ENCODE data around the gene SPATA31C2.

DNA sequence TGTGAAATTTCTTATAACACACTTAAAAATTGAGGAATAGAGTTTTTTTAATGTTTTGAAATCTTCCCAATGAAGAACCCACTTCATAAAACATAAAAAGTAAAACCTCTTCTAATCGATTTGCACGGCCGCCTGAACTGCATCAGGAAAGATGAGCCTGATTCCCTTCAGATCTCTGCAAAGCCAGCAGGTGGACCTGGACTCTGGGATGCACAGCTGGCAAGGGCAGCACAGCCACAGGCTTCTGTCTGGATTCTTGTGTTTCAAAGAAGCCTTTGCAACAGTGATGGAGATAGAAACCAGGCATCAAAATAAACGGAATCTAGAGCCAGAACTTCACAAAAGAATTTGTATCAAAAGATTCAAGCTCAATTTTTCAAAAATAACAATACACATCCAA is 36.0 kb upstream of the SPATA31C2 start:
- no peak for TF ChIP-seq EZH2 (IDR thresholded peaks at IDR 0.05; ENCODE audit: borderline replicate concordance, low read depth, low read length, severe bottlenecking)
- no peak for TF ChIP-seq POLR2AphosphoS5 (IDR thresholded peaks at IDR 0.05; ENCODE audit: insufficient read depth, low read depth, low read length)
- TF ChIP-seq, protein P1, sequence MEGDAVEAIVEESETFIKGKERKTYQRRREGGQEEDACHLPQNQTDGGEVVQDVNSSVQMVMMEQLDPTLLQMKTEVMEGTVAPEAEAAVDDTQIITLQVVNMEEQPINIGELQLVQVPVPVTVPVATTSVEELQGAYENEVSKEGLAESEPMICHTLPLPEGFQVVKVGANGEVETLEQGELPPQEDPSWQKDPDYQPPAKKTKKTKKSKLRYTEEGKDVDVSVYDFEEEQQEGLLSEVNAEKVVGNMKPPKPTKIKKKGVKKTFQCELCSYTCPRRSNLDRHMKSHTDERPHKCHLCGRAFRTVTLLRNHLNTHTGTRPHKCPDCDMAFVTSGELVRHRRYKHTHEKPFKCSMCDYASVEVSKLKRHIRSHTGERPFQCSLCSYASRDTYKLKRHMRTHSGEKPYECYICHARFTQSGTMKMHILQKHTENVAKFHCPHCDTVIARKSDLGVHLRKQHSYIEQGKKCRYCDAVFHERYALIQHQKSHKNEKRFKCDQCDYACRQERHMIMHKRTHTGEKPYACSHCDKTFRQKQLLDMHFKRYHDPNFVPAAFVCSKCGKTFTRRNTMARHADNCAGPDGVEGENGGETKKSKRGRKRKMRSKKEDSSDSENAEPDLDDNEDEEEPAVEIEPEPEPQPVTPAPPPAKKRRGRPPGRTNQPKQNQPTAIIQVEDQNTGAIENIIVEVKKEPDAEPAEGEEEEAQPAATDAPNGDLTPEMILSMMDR (IDR thresholded peaks at IDR 0.05; ENCODE audit: extremely low read depth in 1 of 2, insufficient read depth in 1 of 2, low read depth in 1 of 2, low read length in 2 of 2), result no peak
- TF ChIP-seq POLR2A (IDR thresholded peaks at IDR 0.05; ENCODE audit: low read depth, low read length), result no peak
- TF ChIP-seq MAX (IDR thresholded peaks at IDR 0.05; ENCODE audit: insufficient read depth, insufficient read length), result no peak
- no peak for TF ChIP-seq FOS (IDR thresholded peaks at IDR 0.05; ENCODE audit: borderline replicate concordance, insufficient read depth, low read length)

All from endothelial cell of umbilical vein (primary cell).